ENCODE measurements around the gene SNCG. TPM values are rescaled to one million over a fixed set of nuclear protein-coding genes. Genes with fewer than 3 reads are reported as not detected.

Gene SNCG
- total RNA-seq, 1 experiment from 2014 or later: 5.5 TPM

DNA sequence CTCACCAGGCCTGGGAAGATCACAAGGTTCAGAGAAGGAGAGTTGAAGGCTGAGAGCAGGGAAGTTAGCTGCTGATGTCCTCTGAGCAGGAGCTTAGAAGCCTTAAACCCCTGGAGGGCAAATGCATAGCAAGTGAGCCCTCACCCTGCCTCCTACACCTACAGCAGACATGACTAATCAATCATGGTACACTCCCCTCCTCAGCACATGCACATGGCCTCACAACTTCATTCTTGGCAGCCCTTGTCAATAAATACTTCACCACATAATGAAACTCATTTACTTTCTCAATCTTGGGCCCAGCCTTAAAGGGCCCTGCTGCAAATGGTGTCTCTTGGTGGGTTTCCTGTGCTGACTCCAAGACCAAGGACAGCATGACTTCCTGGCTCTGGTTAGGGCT lies 13.9 kb upstream of the SNCG start:
- Histone ChIP-seq H4K8ac (replicated peaks; ENCODE audit: insufficient read length, low read depth, low read length) (no peak overlapping the region), H3K23ac (ENCODE audit: insufficient read length, low read depth, low read length) (no peak overlapping the region), H3K56ac (ENCODE audit: insufficient read length, low read depth, low read length) (no peak overlapping the region), H3K9me3 (ENCODE audit: control insufficient read depth, low read depth, low read length) (no peaks in the 10 kb centered on the region), H2BK20ac (ENCODE audit: low read depth, low read length, poor library complexity, severe bottlenecking) (no peak overlapping the region), H2BK15ac (ENCODE audit: low read depth, low read length) (no peak overlapping the region), H3K79me1 (ENCODE audit: insufficient read depth, low read depth, low read length, poor library complexity, severe bottlenecking) (no peaks in the 10 kb centered on the region), H3K9ac (ENCODE audit: extremely low read depth, insufficient read length, low read length) (no peak overlapping the region), H4K91ac (ENCODE audit: insufficient read length, low read depth, low read length) (no peak overlapping the region), H3K27me3 (ENCODE audit: insufficient read depth, low read length) (no peaks in the 10 kb centered on the region), H2BK120ac (ENCODE audit: low read depth, low read length, poor library complexity, severe bottlenecking) (no peak overlapping the region), H3K4ac (ENCODE audit: low read depth, low read length) (no peak overlapping the region), H3T11ph (ENCODE audit: low read length) (no peak overlapping the region), H3K18ac (ENCODE audit: insufficient read length, low read depth, low read length) (no peak overlapping the region), H4K20me1 (ENCODE audit: control insufficient read depth, insufficient read depth, insufficient read length) (no peaks in the 10 kb centered on the region), H2BK12ac (ENCODE audit: insufficient read length, low read depth, low read length) (no peak overlapping the region), H3K14ac (ENCODE audit: insufficient read depth, low read length) (no peak overlapping the region), H2AFZ (ENCODE audit: low read length) (no peak overlapping the region), H2AK5ac (ENCODE audit: insufficient read length, low read length) (no peak overlapping the region), H3K79me2 (ENCODE audit: insufficient read depth, low read length) (no peaks in the 10 kb centered on the region), H3K4me1 (ENCODE audit: insufficient read depth, low read length) (no peaks in the 10 kb centered on the region), H2BK5ac (ENCODE audit: insufficient read length, low read length) (no peak overlapping the region), H3K27ac (ENCODE audit: insufficient read length, low read depth, low read length) (no peak overlapping the region), H3K23me2 (ENCODE audit: insufficient read length, low read depth, low read length, poor library complexity, severe bottlenecking) (no peaks in the 10 kb centered on the region), H3K4me2 (ENCODE audit: insufficient read depth, insufficient read length, low read length) (no peak overlapping the region), H4K5ac (ENCODE audit: insufficient read length, low read depth, low read length) (no peak overlapping the region)
- Mint-ChIP-seq H3K27ac (peak overlapping the region; percentile 62 to 71 (median 64); a peak in 2 of 7 replicates), H3K36me3 (ENCODE audit: insufficient read depth in 1 of 3, low read depth in 3 of 3) (no peaks in the 10 kb centered on the region; a peak in 1 of 7 replicates), H3K4me3 (no peak overlapping the region), H3K4me1 (peaks cover 16 to 19% of the 10 kb centered on the region in 2 experiments), H3K27me3 (ENCODE audit: low read depth) (peaks cover 5% of the 10 kb centered on the region), H3K9me3 (no peaks in the 10 kb centered on the region; a peak in 2 of 5 replicates)
- DNase-seq: peak; percentile 21
- TF ChIP-seq, protein P1, sequence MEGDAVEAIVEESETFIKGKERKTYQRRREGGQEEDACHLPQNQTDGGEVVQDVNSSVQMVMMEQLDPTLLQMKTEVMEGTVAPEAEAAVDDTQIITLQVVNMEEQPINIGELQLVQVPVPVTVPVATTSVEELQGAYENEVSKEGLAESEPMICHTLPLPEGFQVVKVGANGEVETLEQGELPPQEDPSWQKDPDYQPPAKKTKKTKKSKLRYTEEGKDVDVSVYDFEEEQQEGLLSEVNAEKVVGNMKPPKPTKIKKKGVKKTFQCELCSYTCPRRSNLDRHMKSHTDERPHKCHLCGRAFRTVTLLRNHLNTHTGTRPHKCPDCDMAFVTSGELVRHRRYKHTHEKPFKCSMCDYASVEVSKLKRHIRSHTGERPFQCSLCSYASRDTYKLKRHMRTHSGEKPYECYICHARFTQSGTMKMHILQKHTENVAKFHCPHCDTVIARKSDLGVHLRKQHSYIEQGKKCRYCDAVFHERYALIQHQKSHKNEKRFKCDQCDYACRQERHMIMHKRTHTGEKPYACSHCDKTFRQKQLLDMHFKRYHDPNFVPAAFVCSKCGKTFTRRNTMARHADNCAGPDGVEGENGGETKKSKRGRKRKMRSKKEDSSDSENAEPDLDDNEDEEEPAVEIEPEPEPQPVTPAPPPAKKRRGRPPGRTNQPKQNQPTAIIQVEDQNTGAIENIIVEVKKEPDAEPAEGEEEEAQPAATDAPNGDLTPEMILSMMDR (conservative IDR thresholded peaks at IDR 0.05): no peak
